Adrenal gland (tissue), 12 donors: ENCODE measurements around the gene PLCB1. TPM values are rescaled to one million over a fixed set of nuclear protein-coding genes. Genes with fewer than 3 reads are reported as not detected.

Experiments used
- DNase-seq, 7 donors: peaks; one replicate each; pipeline ENCODE4 v3.0.0-alpha.2; 2019 to 2020
- H3K27ac ChIP-seq, 5 donors: fragments of 200-600 bp; sonication (generic) in 4 of 5; 1 replicate in 3 of 5; 2 replicates in 2 of 5; pipeline versions ENCODE4 v1.5.1 to v1.8.0; 2016 to 2020; ENCODE audit warnings: mild to moderate bottlenecking in 1 of 5
- H3K27me3 ChIP-seq: fragments of 200-600 bp; 2 replicates; pipeline ENCODE4 v1.8.0; 2021
- H3K36me3 ChIP-seq, 2 donors: fragments of 200-600 bp; replicated peaks in 1 of 2; 1 replicate in 1 of 2; 2 replicates in 1 of 2; pipeline versions ENCODE4 v1.5.1 to v1.8.0; 2018 to 2022
- H3K4me1 ChIP-seq, 2 donors: fragments of 200-600 bp; replicated peaks in 1 of 2; 1 replicate in 1 of 2; 2 replicates in 1 of 2; pipeline versions ENCODE4 v1.5.1 to v1.8.0; 2018 to 2021
- H3K4me3 ChIP-seq, 4 donors: fragments of 200-600 bp; sonication (generic) in 3 of 4; one replicate each; pipeline ENCODE4 v1.5.1; 2016 to 2018
- H3K9me3 ChIP-seq, 3 donors: fragments of 200-600 bp; sonication (generic) in 1 of 3; replicated peaks in 1 of 3; 1 replicate in 2 of 3; 2 replicates in 1 of 3; pipeline versions ENCODE4 v1.5.1 to v1.8.0; 2016 to 2021
- POLR2A ChIP-seq, 2 donors: fragments of 450-650 bp; IDR thresholded peaks; one replicate each; pipeline ENCODE4 v1.6.1; 2017; ENCODE audit warnings: antibody characterized with exemption in 2 of 2, mild to moderate bottlenecking in 2 of 2, moderate library complexity in 1 of 2
- WGBS, 4 donors: extraction: QIAGEN DNeasy Blood & Tissue Kit in 2 of 4; methylation state at CpG; one replicate each; pipeline versions ENCODE4 v1.1.5 to v1.1.7; 2013 to 2017; 5-methylcytosine and 5-hydroxymethylcytosine counted together
- intact Hi-C, 2 donors: fragments of 100-400 bp; cut with DNase I; formaldehyde crosslinking; loops; one replicate each; pipeline versions ENCODE4 v1.14.1 to v1.15.0; 2022 to 2023
- polyA plus RNA-seq, 3 donors: library from polyadenylated mRNA; stranded (reverse); fragments of 200-250 nt in 2 of 3; fragments of 350-450 nt in 1 of 3; fragmentation: Illumina TruSeq in 1 of 3; extraction: RNeasy Lipid Tissue Mini Kit (QIAGEN cat#74804) in 1 of 3; gene quantifications; one replicate each; pipeline ENCODE4 v1.2.3, GENCODE V29; 2013 to 2014
- total RNA-seq, 9 donors: library from RNA; depleted of rRNA in 4 of 9; stranded (reverse); fragments of >200 nt in 4 of 9; fragments of 120-200 nt in 1 of 9; fragmentation: NEBNext Ultra II Directional in 1 of 9; extraction: Animal tissue kit (Norgen Biotek cat#: 25700) in 1 of 9; gene quantifications; one replicate each; pipeline versions ENCODE4 v1.1.0 to v1.2.4, GENCODE V29; 2013 to 2023
- TF ChIP-seq, protein P1 (sequence below), 6 experiments: fragments of 450-650 bp in 4 of 6; fragments of 200-600 bp in 2 of 6; sonication (generic) in 1 of 6; IDR thresholded peaks; 1 replicate in 5 of 6; 2 replicates in 1 of 6; pipeline versions ENCODE4 v1.5.1 to v1.8.0; 2016 to 2021; ENCODE audit warnings: antibody characterized with exemption in 6 of 6, mild to moderate bottlenecking in 2 of 6, moderate library complexity in 1 of 6
- donor health status: healthy with polysubstance abuse.
- donor health status: Bipolar disorder and iron deficiency.
- donor health status: DM: yes; HTN: yes; CAD: no.
- donor health status: DM: no; HTN: no; CAD: no.
- donor health status: DM: no; HTN: no; CAD: no.
- donor health status: DM: yes; HTN: yes; CAD: no.

The PLCB1 gene
- total and polyA plus RNA-seq, 12 donors = 7.7 to 56.6 (median 27.9) TPM

DNA sequence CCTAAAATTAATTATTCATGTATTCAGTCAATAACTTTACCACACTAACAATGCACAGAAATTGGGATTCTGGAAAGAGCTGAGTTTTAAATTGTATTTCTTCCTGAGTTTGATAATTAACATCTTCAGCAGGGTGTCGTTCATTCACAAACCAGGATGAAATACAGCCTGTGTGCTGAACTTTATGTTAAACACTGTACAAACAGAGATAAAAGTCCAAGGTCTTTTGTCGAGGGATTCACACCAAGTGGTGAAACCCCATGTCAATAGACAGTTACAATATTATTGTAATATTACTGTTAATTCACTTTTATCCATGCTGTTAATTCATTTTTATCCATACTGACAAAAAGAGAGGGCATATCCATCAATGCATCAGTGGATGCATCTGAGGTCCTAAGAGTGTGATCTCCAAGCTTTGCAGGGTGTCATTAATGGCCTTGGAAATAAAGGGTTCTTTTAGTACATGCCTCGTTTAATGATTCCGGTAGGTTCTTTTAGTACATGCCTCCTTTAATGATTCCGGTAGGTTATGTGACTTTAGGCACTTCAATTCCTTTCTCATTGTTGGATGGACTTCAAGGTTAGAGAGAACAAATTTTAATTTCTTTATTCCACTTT, 234.3 kb downstream of the PLCB1 start:
- TF ChIP-seq, protein P1, sequence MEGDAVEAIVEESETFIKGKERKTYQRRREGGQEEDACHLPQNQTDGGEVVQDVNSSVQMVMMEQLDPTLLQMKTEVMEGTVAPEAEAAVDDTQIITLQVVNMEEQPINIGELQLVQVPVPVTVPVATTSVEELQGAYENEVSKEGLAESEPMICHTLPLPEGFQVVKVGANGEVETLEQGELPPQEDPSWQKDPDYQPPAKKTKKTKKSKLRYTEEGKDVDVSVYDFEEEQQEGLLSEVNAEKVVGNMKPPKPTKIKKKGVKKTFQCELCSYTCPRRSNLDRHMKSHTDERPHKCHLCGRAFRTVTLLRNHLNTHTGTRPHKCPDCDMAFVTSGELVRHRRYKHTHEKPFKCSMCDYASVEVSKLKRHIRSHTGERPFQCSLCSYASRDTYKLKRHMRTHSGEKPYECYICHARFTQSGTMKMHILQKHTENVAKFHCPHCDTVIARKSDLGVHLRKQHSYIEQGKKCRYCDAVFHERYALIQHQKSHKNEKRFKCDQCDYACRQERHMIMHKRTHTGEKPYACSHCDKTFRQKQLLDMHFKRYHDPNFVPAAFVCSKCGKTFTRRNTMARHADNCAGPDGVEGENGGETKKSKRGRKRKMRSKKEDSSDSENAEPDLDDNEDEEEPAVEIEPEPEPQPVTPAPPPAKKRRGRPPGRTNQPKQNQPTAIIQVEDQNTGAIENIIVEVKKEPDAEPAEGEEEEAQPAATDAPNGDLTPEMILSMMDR (IDR thresholded peaks at IDR 0.05) = no peak
- H3K27ac ChIP-seq = no peak overlapping the region
- DNase-seq = no peak
- H3K27me3 ChIP-seq = no peaks in the 10 kb centered on the region
- H3K4me3 ChIP-seq = no peak overlapping the region
- 57 to 78% (median 66%) methylated on average over 5 of the region's 5 CpGs for WGBS, 4 donors
- H3K36me3 ChIP-seq = no peaks in the 10 kb centered on the region
- no peaks in the 10 kb centered on the region for H3K9me3 ChIP-seq
- peaks cover 0 to 14% of the 10 kb centered on the region in 2 donors for H3K4me1 ChIP-seq
- intact Hi-C loops = no loop called here

- no peaks in the 10 kb centered on the region for H3K36me3 ChIP-seq
- H3K9me3 ChIP-seq = no peaks in the 10 kb centered on the region
- intact Hi-C loops = no loop called here
- no peaks in the 10 kb centered on the region for H3K27me3 ChIP-seq
- H3K27ac ChIP-seq = no peak overlapping the region
- TF ChIP-seq POLR2A (IDR thresholded peaks at IDR 0.05) = no peak
- TF ChIP-seq, protein P1 (IDR thresholded peaks at IDR 0.05) = no peak
- DNase-seq = no peak
- peaks cover 0 to 2% of the 10 kb centered on the region in 2 donors for H3K4me1 ChIP-seq
- no peak overlapping the region for H3K4me3 ChIP-seq
- 78 to 91% (median 88%) methylated on average over 7 of the region's 7 CpGs for WGBS, 4 donors
These were observed 235.6 kb downstream of the PLCB1 start for GRCh38 chr20:8367689-8368088.

DNA sequence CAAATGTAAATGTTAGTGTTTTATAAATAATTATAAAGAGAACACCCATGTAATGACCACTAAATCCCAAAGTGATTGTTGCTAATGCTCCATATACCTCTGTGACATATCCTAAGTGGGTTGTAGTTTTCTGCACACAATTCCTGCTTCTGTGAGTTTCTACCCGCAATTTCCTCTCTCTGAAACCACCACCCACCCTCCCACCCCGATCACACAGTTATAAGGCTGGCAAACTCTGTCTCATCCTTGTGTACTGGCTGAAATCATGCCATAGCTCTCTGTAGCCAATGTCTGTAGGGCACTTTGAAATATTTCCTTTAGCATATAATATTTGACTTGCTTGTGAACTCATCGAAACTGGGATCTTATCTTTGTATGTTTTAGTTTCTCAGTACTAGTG, 236.6 kb downstream of the PLCB1 start:
- Histone ChIP-seq H3K9me3 (no peaks in the 10 kb centered on the region), H3K27me3 (no peaks in the 10 kb centered on the region), H3K4me3 (no peak overlapping the region), H3K27ac (no peak overlapping the region), H3K4me1 (no peaks in the 10 kb centered on the region), H3K36me3 (no peaks in the 10 kb centered on the region)
- intact Hi-C loops = no loop called here
- no peak for DNase-seq
- 78 to 86% (median 80%) methylated on average over 3 of the region's 3 CpGs for WGBS, 4 donors
- TF ChIP-seq, protein P1 (IDR thresholded peaks at IDR 0.05) = no peak
- TF ChIP-seq POLR2A (IDR thresholded peaks at IDR 0.05) = no peak

DNA sequence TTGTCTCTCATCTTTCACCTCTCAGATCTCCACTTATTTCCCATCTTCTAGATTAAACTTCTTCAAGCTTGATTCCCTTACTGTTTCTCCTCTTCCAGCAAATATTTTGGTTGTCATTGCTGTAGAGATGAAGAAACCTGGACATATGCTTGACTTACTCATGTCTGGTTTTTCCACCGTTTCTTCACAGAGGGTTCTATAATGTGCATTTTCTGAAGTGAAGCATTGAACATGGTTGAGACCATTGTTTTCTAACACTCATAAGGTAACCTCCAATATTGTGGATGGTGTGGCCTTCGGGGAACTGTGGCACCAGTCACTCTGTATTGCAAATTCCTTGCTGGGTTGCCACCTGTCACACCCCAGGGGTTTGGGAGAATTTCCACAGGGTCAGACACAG, 237.2 kb downstream of the PLCB1 start:
- no peak overlapping the region for H3K27ac ChIP-seq
- intact Hi-C loops = no loop called here
- no peaks in the 10 kb centered on the region for H3K27me3 ChIP-seq
- no peaks in the 10 kb centered on the region for H3K9me3 ChIP-seq
- H3K36me3 ChIP-seq = no peaks in the 10 kb centered on the region
- no peaks in the 10 kb centered on the region for H3K4me1 ChIP-seq
- TF ChIP-seq, protein P1 (IDR thresholded peaks at IDR 0.05) = no peak
- TF ChIP-seq POLR2A (IDR thresholded peaks at IDR 0.05) = no peak
- no peak overlapping the region for H3K4me3 ChIP-seq
- no peak for DNase-seq
- WGBS, 4 donors = 92 to 95% (median 94%) methylated on average over 2 of the region's 2 CpGs
